HG02763 (cell line): Measurements from ENCODE around the gene JPH3.
A peak's percentile ranks its signal among the peaks of the same experiment; 100 is the strongest.

Experiments used
- ATAC-seq: cut with Tn5 transposase; IDR thresholded peaks from one replicate; pipeline ENCODE4 v1.9.1; 2021; ENCODE audit warnings: mild to moderate bottlenecking, moderate library complexity; ENCODE audit not compliant: unreplicated experiment

The JPH3 gene

GRCh38 chr16:87692756-87693155 is 90.4 kb downstream of the JPH3 start:
- no peak for ATAC-seq

GRCh38 chr16:87693827-87694226 is 91.5 kb downstream of the JPH3 start:
- no peak for ATAC-seq

GRCh38 chr16:87694441-87695125 is 92.3 kb downstream of the JPH3 start:
- ATAC-seq, result no peak

GRCh38 chr16:87695534-87695933 is 93.2 kb downstream of the JPH3 start:
- no peak for ATAC-seq

GRCh38 chr16:87696726-87697125 is 94.4 kb downstream of the JPH3 start:
- no peak for ATAC-seq

GRCh38 chr16:87697256-87697655 is 94.9 kb downstream of the JPH3 start:
- ATAC-seq, result no peak

- no peak for ATAC-seq
Measured at GRCh38 chr16:87697792-87698191, 95.5 kb downstream of the JPH3 start.

- ATAC-seq, result no peak
Measured at GRCh38 chr16:87698241-87698640, 95.9 kb downstream of the JPH3 start.

- ATAC-seq, result no peak
Measured at GRCh38 chr16:87698676-87699199, 96.4 kb downstream of the JPH3 start.

- no peak for ATAC-seq
Measured at GRCh38 chr16:87700406-87701077, 98.2 kb downstream of the JPH3 start.

GRCh38 chr16:87701078-87701460 is 98.8 kb downstream of the JPH3 start:
- no peak for ATAC-seq

GRCh38 chr16:87701505-87701921 is 99.2 kb downstream of the JPH3 start:
- no peak for ATAC-seq

- ATAC-seq, result peak; percentile 46
Measured at GRCh38 chr16:87702325-87702811, 100.1 kb downstream of the JPH3 start.

GRCh38 chr16:87703071-87703470 is 100.8 kb downstream of the JPH3 start:
- ATAC-seq, result no peak

- ATAC-seq, result no peak
Measured at GRCh38 chr16:87703835-87704375, 101.6 kb downstream of the JPH3 start.

GRCh38 chr16:87704754-87705353 is 102.5 kb downstream of the JPH3 start:
- ATAC-seq, result no peak

GRCh38 chr16:87705771-87706277 is 103.5 kb downstream of the JPH3 start:
- ATAC-seq, result no peak

GRCh38 chr16:87706278-87707000 is 104.1 kb downstream of the JPH3 start:
- ATAC-seq, result no peak

GRCh38 chr16:87707097-87707496 is 104.8 kb downstream of the JPH3 start:
- no peak for ATAC-seq

- ATAC-seq, result no peak
Measured at GRCh38 chr16:87707714-87708580, 105.6 kb downstream of the JPH3 start.
